CD4-positive, alpha-beta memory T cell (primary cell): Measurements from ENCODE around the gene GABRB3. TPM values are rescaled to one million over a fixed set of nuclear protein-coding genes. Genes with fewer than 3 reads are reported as not detected.

Source experiments
- CTCF ChIA-PET: fragments of 350-600 bp; sonication (Branson Sonifier 250); formaldehyde crosslinking; loops from one replicate; lab custom pipeline; 2021; ENCODE audit warnings: inconsistent platforms; ENCODE audit not compliant: partially characterized antibody; lab: Charles Lee
- POLR2A ChIA-PET: fragments of 350-600 bp; sonication (Branson Sonifier 250); formaldehyde crosslinking; loops from one replicate; lab custom pipeline; 2021; ENCODE audit not compliant: partially characterized antibody; lab: Charles Lee
- DNase-seq, 5 donors: peaks; one replicate each; pipeline versions ENCODE4 v3.0.0 to v3.0.0-alpha.2; 2020 to 2022; ENCODE audit warnings: mixed read lengths in 1 of 5
- H3K27ac ChIP-seq: one replicate; pipeline ENCODE4 v1.7.0; 2013; ENCODE audit warnings: low read depth, low read length
- H3K27me3 ChIP-seq: 2 replicates; pipeline ENCODE4 v1.7.0; 2013; ENCODE audit warnings: mild to moderate bottlenecking, low read length, moderate library complexity; ENCODE audit not compliant: insufficient read depth
- H3K36me3 ChIP-seq: 2 replicates; pipeline ENCODE4 v1.7.0; 2013; ENCODE audit warnings: mild to moderate bottlenecking, low read length, moderate library complexity; ENCODE audit not compliant: insufficient read depth
- H3K4me1 ChIP-seq: 2 replicates; pipeline ENCODE4 v1.7.0; 2013; ENCODE audit warnings: mild to moderate bottlenecking, low read length, moderate library complexity; ENCODE audit not compliant: insufficient read depth
- H3K4me3 ChIP-seq, 2 donors: one replicate each; pipeline ENCODE4 v1.7.0; 2013; ENCODE audit warnings: low read length in 2 of 2, mild to moderate bottlenecking in 1 of 2
- H3K9me3 ChIP-seq, 2 donors: one replicate each; pipeline ENCODE4 v1.7.0; 2013; ENCODE audit warnings: low read length in 2 of 2, control low read depth in 1 of 2; ENCODE audit not compliant: control insufficient read depth in 1 of 2
- H3K27ac Mint-ChIP-seq, 7 donors: one replicate each; pipeline ENCODE4 v1.8.0; 2020 to 2021; ENCODE audit warnings: mixed read lengths in 7 of 7, mild to moderate bottlenecking in 6 of 7, inconsistent platforms in 3 of 7, moderate library complexity in 3 of 7
- H3K27me3 Mint-ChIP-seq, 2 donors: one replicate each; pipeline ENCODE4 v1.8.0; 2020 to 2021; ENCODE audit warnings: mixed read lengths in 2 of 2
- H3K36me3 Mint-ChIP-seq, 2 donors: one replicate each; pipeline ENCODE4 v1.8.0; 2020 to 2021; ENCODE audit warnings: mixed read lengths in 2 of 2, inconsistent platforms in 1 of 2, mild to moderate bottlenecking in 1 of 2
- H3K4me1 Mint-ChIP-seq, 4 donors: one replicate each; pipeline ENCODE4 v1.8.0; 2020 to 2021; ENCODE audit warnings: mixed read lengths in 4 of 4, mild to moderate bottlenecking in 1 of 4
- H3K4me3 Mint-ChIP-seq, 8 donors: one replicate each; pipeline ENCODE4 v1.8.0; 2020 to 2021; ENCODE audit warnings: mixed read lengths in 8 of 8, mild to moderate bottlenecking in 7 of 8, moderate library complexity in 6 of 8, inconsistent platforms in 3 of 8
- H3K9me3 Mint-ChIP-seq, 8 donors: one replicate each; pipeline ENCODE4 v1.8.0; 2020 to 2021; ENCODE audit warnings: mixed read lengths in 8 of 8, mild to moderate bottlenecking in 5 of 8, inconsistent platforms in 3 of 8, moderate library complexity in 1 of 8
- intact Hi-C: fragments of 100-400 bp; cut with micrococcal nuclease; formaldehyde crosslinking; loops from one replicate; pipeline ENCODE4 v1.15.1; 2023
- polyA plus RNA-seq, 2 donors: library from polyadenylated mRNA; unstranded; fragments of 300-500 nt; fragmentation: Illumina TruSeq; gene quantifications; one replicate each; pipeline ENCODE4 v1.2.3, GENCODE V29; 2021
- total RNA-seq, 2 experiments: library from RNA; stranded (reverse); gene quantifications; one replicate each; pipeline ENCODE4 v1.2.3, GENCODE V29; 2021

The GABRB3 gene
- total and polyA plus RNA-seq, 4 experiments from 2014 or later, result 0.06 to 0.08 TPM; not detected in 2

- H3K4me3 ChIP-seq, result no peak overlapping the region
- ChIA-PET CTCF (no interaction called here), POLR2A (no interaction called here)
- no peaks in the 10 kb centered on the region for H3K27me3 ChIP-seq
- no peak for DNase-seq
- Mint-ChIP-seq H3K36me3 (no peaks in the 10 kb centered on the region), H3K4me1 (no peaks in the 10 kb centered on the region), H3K27me3 (no peaks in the 10 kb centered on the region), H3K4me3 (no peak overlapping the region), H3K9me3 (peaks cover 3 to 17% (median 8%) of the 10 kb centered on the region in 8 donors), H3K27ac (no peak overlapping the region)
- intact Hi-C loops, result no loop called here
- no peaks in the 10 kb centered on the region for H3K36me3 ChIP-seq
- no peaks in the 10 kb centered on the region for H3K9me3 ChIP-seq
- no peaks in the 10 kb centered on the region for H3K4me1 ChIP-seq
- no peak overlapping the region for H3K27ac ChIP-seq
These were observed 191.9 kb downstream of the GABRB3 start for GRCh38 chr15:26580943-26581342.

GRCh38 chr15:26572602-26573350 is 200.1 kb downstream of the GABRB3 start:
- H3K27ac Mint-ChIP-seq, result no peak overlapping the region
- ChIA-PET POLR2A (no interaction called here), CTCF (interaction anchor here (0.7 to 1.2 kb wide), 2 partner anchors 9 to 28 kb away, joined by 3 read pairs; no protein-coding TSS in a partner anchor)
- no peak overlapping the region for H3K4me3 Mint-ChIP-seq
- DNase-seq, result no peak
- Histone ChIP-seq H3K4me1 (no peaks in the 10 kb centered on the region), H3K36me3 (no peaks in the 10 kb centered on the region), H3K27me3 (no peaks in the 10 kb centered on the region), H3K4me3 (no peak overlapping the region), H3K9me3 (no peaks in the 10 kb centered on the region), H3K27ac (no peak overlapping the region)
- H3K4me1 Mint-ChIP-seq, result no peaks in the 10 kb centered on the region
- H3K9me3 Mint-ChIP-seq, result peaks cover 0 to 21% (median 12%) of the 10 kb centered on the region in 8 donors
- H3K27me3 Mint-ChIP-seq, result no peaks in the 10 kb centered on the region
- intact Hi-C loops, result no loop called here
- no peaks in the 10 kb centered on the region for H3K36me3 Mint-ChIP-seq

GRCh38 chr15:26571346-26571745 is 201.5 kb downstream of the GABRB3 start:
- POLR2A ChIA-PET, result no interaction called here

GRCh38 chr15:26565542-26565941 is 207.3 kb downstream of the GABRB3 start:
- H3K27me3 Mint-ChIP-seq, result no peaks in the 10 kb centered on the region
- DNase-seq, result no peak
- Histone ChIP-seq H3K4me1 (no peaks in the 10 kb centered on the region), H3K9me3 (peaks cover 0 to 3% of the 10 kb centered on the region in 2 donors), H3K4me3 (no peak overlapping the region), H3K27ac (no peak overlapping the region), H3K27me3 (no peaks in the 10 kb centered on the region), H3K36me3 (no peaks in the 10 kb centered on the region)
- no peak overlapping the region for H3K4me3 Mint-ChIP-seq
- no peak overlapping the region for H3K27ac Mint-ChIP-seq
- CTCF ChIA-PET, result no interaction called here
- intact Hi-C loops, result no loop called here
- POLR2A ChIA-PET, result no interaction called here
- no peaks in the 10 kb centered on the region for H3K36me3 Mint-ChIP-seq
- H3K4me1 Mint-ChIP-seq, result no peaks in the 10 kb centered on the region
- peaks cover 0 to 15% (median 5%) of the 10 kb centered on the region in 8 donors for H3K9me3 Mint-ChIP-seq

More at GRCh38 chr15:26571346-26571745, 201.5 kb downstream of the GABRB3 start:
- no peaks in the 10 kb centered on the region for H3K4me1 Mint-ChIP-seq
- no peaks in the 10 kb centered on the region for H3K36me3 ChIP-seq
- no peak overlapping the region for H3K4me3 ChIP-seq
- H3K27ac Mint-ChIP-seq, result no peak overlapping the region
- DNase-seq, result no peak
- H3K4me3 Mint-ChIP-seq, result no peak overlapping the region
- CTCF ChIA-PET, result no interaction called here
- intact Hi-C loops, result no loop called here
- H3K9me3 Mint-ChIP-seq, result peaks cover 0 to 18% (median 10%) of the 10 kb centered on the region in 8 donors
- H3K4me1 ChIP-seq, result no peaks in the 10 kb centered on the region
- H3K27me3 Mint-ChIP-seq, result no peaks in the 10 kb centered on the region
- no peaks in the 10 kb centered on the region for H3K9me3 ChIP-seq
- H3K36me3 Mint-ChIP-seq, result no peaks in the 10 kb centered on the region
- H3K27ac ChIP-seq, result no peak overlapping the region
- no peaks in the 10 kb centered on the region for H3K27me3 ChIP-seq

- H3K4me1 Mint-ChIP-seq, result no peaks in the 10 kb centered on the region
- H3K9me3 ChIP-seq, result peaks cover 0 to 3% of the 10 kb centered on the region in 2 donors
- CTCF ChIA-PET, result no interaction called here
- no peak overlapping the region for H3K27ac ChIP-seq
- H3K4me3 Mint-ChIP-seq, result no peak overlapping the region
- intact Hi-C loops, result no loop called here
- no peaks in the 10 kb centered on the region for H3K36me3 Mint-ChIP-seq
- H3K36me3 ChIP-seq, result no peaks in the 10 kb centered on the region
- H3K4me1 ChIP-seq, result no peaks in the 10 kb centered on the region
- peaks cover 2 to 19% (median 7%) of the 10 kb centered on the region in 8 donors for H3K9me3 Mint-ChIP-seq
- POLR2A ChIA-PET, result no interaction called here
- no peak overlapping the region for H3K27ac Mint-ChIP-seq
- H3K27me3 Mint-ChIP-seq, result no peaks in the 10 kb centered on the region
- no peaks in the 10 kb centered on the region for H3K27me3 ChIP-seq
- no peak overlapping the region for H3K4me3 ChIP-seq
- DNase-seq, result no peak
These were observed 208.5 kb downstream of the GABRB3 start for GRCh38 chr15:26564361-26564760.

GRCh38 chr15:26562336-26562735 is 210.5 kb downstream of the GABRB3 start:
- intact Hi-C loops, result no loop called here
- Mint-ChIP-seq H3K9me3 (peaks cover 0 to 17% (median 5%) of the 10 kb centered on the region in 8 donors), H3K27me3 (no peaks in the 10 kb centered on the region), H3K4me3 (no peak overlapping the region), H3K27ac (no peak overlapping the region), H3K36me3 (no peaks in the 10 kb centered on the region), H3K4me1 (no peaks in the 10 kb centered on the region)
- Histone ChIP-seq H3K4me3 (no peak overlapping the region), H3K27ac (no peak overlapping the region), H3K36me3 (no peaks in the 10 kb centered on the region), H3K27me3 (no peaks in the 10 kb centered on the region), H3K9me3 (peaks cover 0 to 3% of the 10 kb centered on the region in 2 donors), H3K4me1 (no peaks in the 10 kb centered on the region)
- DNase-seq, result no peak
- ChIA-PET CTCF (no interaction called here), POLR2A (no interaction called here)

GRCh38 chr15:26561896-26562295 is 211.0 kb downstream of the GABRB3 start:
- Mint-ChIP-seq H3K4me1 (no peaks in the 10 kb centered on the region), H3K4me3 (no peak overlapping the region), H3K27ac (no peak overlapping the region), H3K36me3 (no peaks in the 10 kb centered on the region), H3K9me3 (peaks cover 0 to 19% (median 6%) of the 10 kb centered on the region in 8 donors), H3K27me3 (no peaks in the 10 kb centered on the region)
- Histone ChIP-seq H3K4me3 (no peak overlapping the region), H3K27me3 (no peaks in the 10 kb centered on the region), H3K4me1 (no peaks in the 10 kb centered on the region), H3K27ac (no peak overlapping the region), H3K9me3 (peaks cover 0 to 3% of the 10 kb centered on the region in 2 donors), H3K36me3 (no peaks in the 10 kb centered on the region)
- intact Hi-C loops, result no loop called here
- CTCF ChIA-PET, result no interaction called here
- POLR2A ChIA-PET, result no interaction called here
- no peak for DNase-seq
